ENCODE measurements around the gene NMB.

Gene NMB

GRCh38 chr15:84638103-84638502 lies 19.9 kb downstream of the NMB start:
- DNase-seq = peak; percentile 45 to 59 (median 58)
- H3K36me3 ChIP-seq (ENCODE audit: control insufficient read depth in 4 of 4, insufficient read depth in 4 of 4, low read length in 3 of 4) = peaks cover 6 to 55% (median 41%) of the 10 kb centered on the region in 4 experiments
- no peak overlapping the region for H3K27ac ChIP-seq (ENCODE audit: insufficient read depth in 1 of 2, low read depth in 1 of 2, low read length in 2 of 2, poor library complexity in 1 of 2, severe bottlenecking in 2 of 2)
- WGBS (ENCODE audit: insufficient coverage) = 29% methylated on average over 1 of the region's 3 CpGs
- no peak overlapping the region for H3K4me3 ChIP-seq (ENCODE audit: control insufficient read depth in 1 of 7, extremely low read depth in 1 of 7, insufficient read depth in 4 of 7, low read depth in 2 of 7, low read length in 6 of 7)
- ChIA-PET POLR2A (interaction anchor here (2.1 kb wide), 1 partner anchor 39 kb away, joined by 4 read pairs; no protein-coding TSS in a partner anchor), CTCF (interaction anchor here (1.0 to 3.4 kb wide), 8 partner anchors 10 to 50 kb away, joined by 3 to 16 read pairs (median 6); partner anchors contain the start of gene WDR73)
- no peaks in the 10 kb centered on the region for H3K9me3 ChIP-seq (ENCODE audit: control extremely low read depth in 1 of 5, control insufficient read depth in 4 of 5, insufficient read depth in 2 of 5, low read depth in 1 of 5, low read length in 4 of 5)
- H3K27me3 ChIP-seq (replicated peaks in 2 of 5; ENCODE audit: control insufficient read depth in 4 of 5, insufficient read depth in 5 of 5, low read length in 4 of 5) = no peaks in the 10 kb centered on the region
- H3K4me1 ChIP-seq (ENCODE audit: control extremely low read depth in 1 of 4, control insufficient read depth in 4 of 4, insufficient read depth in 4 of 4, low read length in 3 of 4) = peaks cover 5 to 23% (median 15%) of the 10 kb centered on the region in 4 experiments

DNA sequence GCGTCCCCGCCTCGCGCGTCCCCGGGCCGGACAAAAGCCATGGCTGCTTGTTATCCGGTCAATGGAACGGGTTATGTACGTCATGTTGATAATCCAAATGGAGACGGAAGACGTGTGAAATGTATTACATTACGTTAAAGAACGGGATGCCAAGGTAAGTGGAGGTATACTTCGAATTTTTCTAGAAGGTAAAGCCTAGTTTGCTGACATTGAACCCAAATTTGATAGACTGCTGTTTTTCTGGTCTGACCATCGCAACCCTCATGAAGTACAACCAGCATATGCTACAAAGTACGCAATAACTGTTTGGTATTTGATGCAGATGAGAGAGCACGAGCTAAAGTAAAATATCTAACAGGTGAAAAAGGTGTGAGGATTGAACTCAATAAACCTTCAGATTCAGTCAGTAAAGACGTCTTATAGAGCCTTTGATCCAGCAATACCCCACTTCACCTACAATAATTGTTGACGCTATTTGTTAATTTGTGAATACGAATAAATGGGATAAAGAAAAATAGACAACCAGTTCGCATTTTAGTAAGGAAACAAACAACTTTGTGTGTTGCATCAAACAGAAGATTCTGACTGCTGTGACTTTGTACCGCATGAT lies 23.7 kb downstream of the NMB start:
- ChIA-PET CTCF (interaction anchor here (0.9 to 2.3 kb wide), 4 partner anchors 9 to 43 kb away, joined by 3 to 14 read pairs (median 4); partner anchors contain the start of gene ZSCAN2), POLR2A (interaction anchor here (1.0 kb wide), 1 partner anchor 82 kb away, joined by 4 read pairs; the partner anchor contains the start of gene SEC11A)
- WGBS (ENCODE audit: insufficient coverage) = 18% methylated on average over 17 of the region's 23 CpGs
- Histone ChIP-seq H3K4me3 (ENCODE audit: control insufficient read depth in 1 of 7, extremely low read depth in 1 of 7, insufficient read depth in 4 of 7, low read depth in 2 of 7, low read length in 6 of 7) (peak overlapping the region; percentile 28 to 83 (median 68)), H3K27me3 (replicated peaks in 2 of 5; ENCODE audit: control insufficient read depth in 4 of 5, insufficient read depth in 5 of 5, low read length in 4 of 5) (no peaks in the 10 kb centered on the region), H3K9me3 (ENCODE audit: control extremely low read depth in 1 of 5, control insufficient read depth in 4 of 5, insufficient read depth in 2 of 5, low read depth in 1 of 5, low read length in 4 of 5) (no peaks in the 10 kb centered on the region), H3K4me1 (ENCODE audit: control extremely low read depth in 1 of 4, control insufficient read depth in 4 of 4, insufficient read depth in 4 of 4, low read length in 3 of 4) (peaks cover 12 to 49% (median 36%) of the 10 kb centered on the region in 4 experiments), H3K27ac (ENCODE audit: insufficient read depth in 1 of 2, low read depth in 1 of 2, low read length in 2 of 2, poor library complexity in 1 of 2, severe bottlenecking in 2 of 2) (peak overlapping the region in 1 of 2 experiments; percentile 54), H3K36me3 (ENCODE audit: control insufficient read depth in 4 of 4, insufficient read depth in 4 of 4, low read length in 3 of 4) (peaks cover 0 to 18% (median 13%) of the 10 kb centered on the region in 4 experiments)
- DNase-seq = peak in 1 of 3 donors; percentile 5

GRCh38 chr15:84633311-84634227 lies 24.4 kb downstream of the NMB start:
- ChIA-PET CTCF (interaction anchor here (0.9 to 2.3 kb wide), 4 partner anchors 8 to 42 kb away, joined by 3 to 14 read pairs (median 4); partner anchors contain the start of gene ZSCAN2), POLR2A (interaction anchor here (1.0 kb wide), 1 partner anchor 83 kb away, joined by 4 read pairs; the partner anchor contains the start of gene SEC11A)
- H3K27me3 ChIP-seq (replicated peaks in 2 of 5; ENCODE audit: control insufficient read depth in 4 of 5, insufficient read depth in 5 of 5, low read length in 4 of 5) = no peaks in the 10 kb centered on the region
- H3K4me1 ChIP-seq (ENCODE audit: control extremely low read depth in 1 of 4, control insufficient read depth in 4 of 4, insufficient read depth in 4 of 4, low read length in 3 of 4) = peaks cover 12 to 49% (median 36%) of the 10 kb centered on the region in 4 experiments
- 0% methylated on average over 97 of the region's 105 CpGs for WGBS (ENCODE audit: insufficient coverage)
- peak overlapping the region; percentile 28 to 83 (median 68) for H3K4me3 ChIP-seq (ENCODE audit: control insufficient read depth in 1 of 7, extremely low read depth in 1 of 7, insufficient read depth in 4 of 7, low read depth in 2 of 7, low read length in 6 of 7)
- DNase-seq = peak; percentile 67 to 87 (median 78)
- H3K9me3 ChIP-seq (ENCODE audit: control extremely low read depth in 1 of 5, control insufficient read depth in 4 of 5, insufficient read depth in 2 of 5, low read depth in 1 of 5, low read length in 4 of 5) = no peaks in the 10 kb centered on the region
- peak overlapping the region; percentile 15 to 54 for H3K27ac ChIP-seq (ENCODE audit: insufficient read depth in 1 of 2, low read depth in 1 of 2, low read length in 2 of 2, poor library complexity in 1 of 2, severe bottlenecking in 2 of 2)
- peaks cover 0 to 14% (median 10%) of the 10 kb centered on the region in 4 experiments for H3K36me3 ChIP-seq (ENCODE audit: control insufficient read depth in 4 of 4, insufficient read depth in 4 of 4, low read length in 3 of 4)

- ChIA-PET POLR2A (interaction anchor here (0.6 kb wide), 1 partner anchor 93 kb away, joined by 6 read pairs; no protein-coding TSS in a partner anchor), CTCF (interaction anchor here (0.6 to 3.1 kb wide), 9 partner anchors 11 to 55 kb away, joined by 3 to 10 read pairs (median 4); partner anchors contain the start of genes NMB and WDR73)
- Histone ChIP-seq H3K4me3 (ENCODE audit: control insufficient read depth in 1 of 7, extremely low read depth in 1 of 7, insufficient read depth in 4 of 7, low read depth in 2 of 7, low read length in 6 of 7) (peak overlapping the region; percentile 77 to 98 (median 87)), H3K27ac (ENCODE audit: insufficient read depth in 1 of 2, low read depth in 1 of 2, low read length in 2 of 2, poor library complexity in 1 of 2, severe bottlenecking in 2 of 2) (peak overlapping the region; percentile 66 to 79), H3K4me1 (ENCODE audit: control extremely low read depth in 1 of 4, control insufficient read depth in 4 of 4, insufficient read depth in 4 of 4, low read length in 3 of 4) (peaks cover 12 to 49% (median 36%) of the 10 kb centered on the region in 4 experiments), H3K9me3 (ENCODE audit: control extremely low read depth in 1 of 5, control insufficient read depth in 4 of 5, insufficient read depth in 2 of 5, low read depth in 1 of 5, low read length in 4 of 5) (no peaks in the 10 kb centered on the region), H3K36me3 (ENCODE audit: control insufficient read depth in 4 of 4, insufficient read depth in 4 of 4, low read length in 3 of 4) (peaks cover 0 to 3% (median under 1%) of the 10 kb centered on the region in 4 experiments), H3K27me3 (replicated peaks in 2 of 5; ENCODE audit: control insufficient read depth in 4 of 5, insufficient read depth in 5 of 5, low read length in 4 of 5) (no peaks in the 10 kb centered on the region)
- WGBS (ENCODE audit: insufficient coverage) = 71% methylated on average over 5 of the region's 7 CpGs
- peak in 1 of 3 donors; percentile 10 for DNase-seq
Observed at GRCh38 chr15:84631706-84632272, 26.2 kb downstream of the NMB start.

GRCh38 chr15:84629033-84629432 lies 29.0 kb downstream of the NMB start:
- Histone ChIP-seq H3K27me3 (replicated peaks in 2 of 5; ENCODE audit: control insufficient read depth in 4 of 5, insufficient read depth in 5 of 5, low read length in 4 of 5) (no peaks in the 10 kb centered on the region), H3K4me1 (ENCODE audit: control extremely low read depth in 1 of 4, control insufficient read depth in 4 of 4, insufficient read depth in 4 of 4, low read length in 3 of 4) (peaks cover 7 to 31% (median 27%) of the 10 kb centered on the region in 4 experiments), H3K27ac (ENCODE audit: insufficient read depth in 1 of 2, low read depth in 1 of 2, low read length in 2 of 2, poor library complexity in 1 of 2, severe bottlenecking in 2 of 2) (no peak overlapping the region), H3K4me3 (ENCODE audit: control insufficient read depth in 1 of 7, extremely low read depth in 1 of 7, insufficient read depth in 4 of 7, low read depth in 2 of 7, low read length in 6 of 7) (no peak overlapping the region), H3K9me3 (ENCODE audit: control extremely low read depth in 1 of 5, control insufficient read depth in 4 of 5, insufficient read depth in 2 of 5, low read depth in 1 of 5, low read length in 4 of 5) (no peaks in the 10 kb centered on the region), H3K36me3 (ENCODE audit: control insufficient read depth in 4 of 4, insufficient read depth in 4 of 4, low read length in 3 of 4) (peaks cover 0 to 4% (median 2%) of the 10 kb centered on the region in 4 experiments)
- DNase-seq = no peak
- WGBS (ENCODE audit: insufficient coverage) = 93% methylated on average over 3 of the region's 9 CpGs
- CTCF ChIA-PET = interaction anchor here (0.7 to 1.7 kb wide), 3 partner anchors 9 to 59 kb away, joined by 3 to 7 read pairs (median 4); no protein-coding TSS in a partner anchor
- POLR2A ChIA-PET = interaction anchor here (0.6 kb wide), 1 partner anchor 74 kb away, joined by 5 read pairs; no protein-coding TSS in a partner anchor

DNA sequence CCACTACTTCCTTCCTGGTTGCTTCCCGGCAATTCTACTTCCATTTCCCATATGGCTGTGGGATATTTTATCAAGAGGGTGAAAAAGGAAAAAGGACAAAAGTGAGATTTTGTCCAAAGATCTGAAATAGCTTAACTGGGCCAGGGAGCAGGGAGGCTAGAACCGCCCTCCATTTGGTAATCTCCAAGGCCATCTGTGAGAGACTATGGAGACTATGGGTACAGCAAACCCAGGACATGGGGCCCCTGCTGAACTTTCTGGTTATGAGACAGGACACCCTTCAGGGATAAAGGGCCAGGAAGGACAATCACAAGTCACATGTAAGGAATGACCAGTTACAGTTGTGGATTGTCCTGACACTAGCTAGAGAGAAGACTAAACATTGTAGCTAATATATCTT lies 32.9 kb downstream of the NMB start:
- Histone ChIP-seq H3K27ac (ENCODE audit: insufficient read depth in 1 of 2, low read depth in 1 of 2, low read length in 2 of 2, poor library complexity in 1 of 2, severe bottlenecking in 2 of 2) (no peak overlapping the region), H3K9me3 (ENCODE audit: control extremely low read depth in 1 of 5, control insufficient read depth in 4 of 5, insufficient read depth in 2 of 5, low read depth in 1 of 5, low read length in 4 of 5) (peaks cover 0 to 27% (median 24%) of the 10 kb centered on the region in 5 experiments), H3K27me3 (replicated peaks in 2 of 5; ENCODE audit: control insufficient read depth in 4 of 5, insufficient read depth in 5 of 5, low read length in 4 of 5) (no peaks in the 10 kb centered on the region), H3K36me3 (ENCODE audit: control insufficient read depth in 4 of 4, insufficient read depth in 4 of 4, low read length in 3 of 4) (peaks cover 15 to 34% (median 31%) of the 10 kb centered on the region in 4 experiments), H3K4me1 (ENCODE audit: control extremely low read depth in 1 of 4, control insufficient read depth in 4 of 4, insufficient read depth in 4 of 4, low read length in 3 of 4) (peaks cover 0 to under 1% (median under 1%) of the 10 kb centered on the region in 4 experiments), H3K4me3 (ENCODE audit: control insufficient read depth in 1 of 7, extremely low read depth in 1 of 7, insufficient read depth in 4 of 7, low read depth in 2 of 7, low read length in 6 of 7) (no peak overlapping the region)
- ChIA-PET CTCF (interaction anchor here (1.1 to 2.3 kb wide), 9 partner anchors 9 to 303 kb away, joined by 3 to 10 read pairs (median 4); partner anchors contain the start of gene ZSCAN2), POLR2A (no interaction called here)
- DNase-seq = no peak
- WGBS (ENCODE audit: insufficient coverage) = 100% methylated on average over 1 of the region's 2 CpGs

Data from common myeloid progenitor, CD34-positive (primary cell).